Upper lobe of right lung (tissue), 1 donor: Measurements from ENCODE around the gene MRPL28. TPM values are rescaled to one million over a fixed set of nuclear protein-coding genes. Genes with fewer than 3 reads are reported as not detected.
A peak's percentile ranks its signal among the peaks of the same experiment; 100 is the strongest.
"Not testable (repeated sequence)": the region's sequence is repeated elsewhere in the genome, so short reads cannot be mapped to it uniquely, and the experiment has no call there.

Experiments used
- ATAC-seq: fragments of 200-7000 bp; cut with Tn5 transposase; one replicate; pipeline ENCODE4 v1.9.1; 2020; ENCODE audit warnings: mild to moderate bottlenecking, moderate library complexity
- DNase-seq: peaks from one replicate; pipeline ENCODE4 v3.0.0-alpha.2; 2020
- H3K27ac ChIP-seq: fragments of 200-600 bp; one replicate; pipeline ENCODE4 v1.8.0; 2022
- H3K27me3 ChIP-seq: fragments of 200-600 bp; one replicate; pipeline ENCODE4 v1.8.0; 2022; ENCODE audit warnings: mild to moderate bottlenecking
- H3K36me3 ChIP-seq: fragments of 200-600 bp; one replicate; pipeline ENCODE4 v1.8.0; 2022
- H3K4me1 ChIP-seq: fragments of 200-600 bp; one replicate; pipeline ENCODE4 v1.8.0; 2022
- H3K4me3 ChIP-seq: fragments of 200-600 bp; one replicate; pipeline ENCODE4 v1.8.0; 2022; ENCODE audit warnings: mild to moderate bottlenecking
- H3K9me3 ChIP-seq: fragments of 200-600 bp; one replicate; pipeline ENCODE4 v1.8.0; 2022
- intact Hi-C: fragments of 100-400 bp; cut with DNase I; formaldehyde crosslinking; loops from one replicate; pipeline ENCODE4 v1.11.0; 2022
- total RNA-seq: library from RNA; stranded (reverse); fragmentation: NEBNext Ultra II Directional; extraction: Animal tissue kit (Norgen Biotek cat#: 25700); gene quantifications from one replicate; pipeline ENCODE4 v1.2.1, GENCODE V29; 2021
- TF ChIP-seq, protein P1 (sequence below): fragments of 200-600 bp; IDR thresholded peaks from one replicate; pipeline ENCODE4 v1.8.0; 2022; ENCODE audit warnings: antibody characterized with exemption
- donor health status: DM: no; HTN: yes; CAD: no; lungs with severe emphysema.

MRPL28 gene
- total RNA-seq, 1 donor from 2014 or later = 39.0 TPM

DNA sequence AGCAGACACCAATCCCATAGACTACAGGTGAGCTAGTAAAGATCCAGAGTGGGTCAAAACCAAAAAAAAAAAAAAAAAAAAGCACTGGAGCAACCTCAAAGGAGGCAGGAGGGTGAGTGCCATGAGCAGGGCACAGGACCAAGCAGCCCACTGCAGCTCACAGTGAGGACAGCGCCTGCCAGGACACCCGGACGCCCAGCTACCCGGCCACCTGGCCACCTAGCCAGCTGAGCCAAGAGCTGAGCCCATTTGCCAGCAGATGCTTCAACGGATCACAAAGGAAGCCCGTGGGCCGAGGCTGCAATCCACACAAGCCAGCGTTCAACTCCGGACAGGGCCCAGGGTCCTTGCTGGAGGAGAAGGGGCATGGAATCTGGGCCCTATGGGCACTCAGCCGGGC, 32.9 kb downstream of the MRPL28 start:
- Histone ChIP-seq H3K4me3 (no peak overlapping the region), H3K9me3 (no peaks in the 10 kb centered on the region), H3K27me3 (no peaks in the 10 kb centered on the region), H3K4me1 (peaks cover 9% of the 10 kb centered on the region), H3K36me3 (no peaks in the 10 kb centered on the region), H3K27ac (no peak overlapping the region)
- DNase-seq (no peak), ATAC-seq (no peak)
- intact Hi-C loops = no loop called here
- TF ChIP-seq, protein P1, sequence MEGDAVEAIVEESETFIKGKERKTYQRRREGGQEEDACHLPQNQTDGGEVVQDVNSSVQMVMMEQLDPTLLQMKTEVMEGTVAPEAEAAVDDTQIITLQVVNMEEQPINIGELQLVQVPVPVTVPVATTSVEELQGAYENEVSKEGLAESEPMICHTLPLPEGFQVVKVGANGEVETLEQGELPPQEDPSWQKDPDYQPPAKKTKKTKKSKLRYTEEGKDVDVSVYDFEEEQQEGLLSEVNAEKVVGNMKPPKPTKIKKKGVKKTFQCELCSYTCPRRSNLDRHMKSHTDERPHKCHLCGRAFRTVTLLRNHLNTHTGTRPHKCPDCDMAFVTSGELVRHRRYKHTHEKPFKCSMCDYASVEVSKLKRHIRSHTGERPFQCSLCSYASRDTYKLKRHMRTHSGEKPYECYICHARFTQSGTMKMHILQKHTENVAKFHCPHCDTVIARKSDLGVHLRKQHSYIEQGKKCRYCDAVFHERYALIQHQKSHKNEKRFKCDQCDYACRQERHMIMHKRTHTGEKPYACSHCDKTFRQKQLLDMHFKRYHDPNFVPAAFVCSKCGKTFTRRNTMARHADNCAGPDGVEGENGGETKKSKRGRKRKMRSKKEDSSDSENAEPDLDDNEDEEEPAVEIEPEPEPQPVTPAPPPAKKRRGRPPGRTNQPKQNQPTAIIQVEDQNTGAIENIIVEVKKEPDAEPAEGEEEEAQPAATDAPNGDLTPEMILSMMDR = no peak

DNA sequence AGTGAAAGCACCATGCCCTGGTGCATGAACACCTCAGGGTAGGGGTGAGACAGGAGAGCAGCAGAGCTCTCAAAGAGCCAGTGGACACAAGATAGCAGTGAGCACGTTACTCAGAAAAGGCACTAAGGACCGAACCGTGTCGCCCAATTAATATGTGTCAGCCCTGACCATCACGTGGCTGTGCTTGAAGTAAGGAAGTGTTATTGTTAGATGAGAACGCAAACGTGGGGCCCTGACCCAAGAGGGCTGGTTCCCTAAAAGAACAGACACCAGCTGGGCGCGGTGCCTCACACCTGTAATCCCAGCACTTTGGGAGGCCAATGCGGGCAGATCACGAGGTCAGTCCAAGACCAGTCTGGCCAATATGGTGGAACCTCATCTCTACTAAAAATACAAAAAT, 34.1 kb downstream of the MRPL28 start:
- intact Hi-C loops = no loop called here
- ATAC-seq = peak; percentile 52
- TF ChIP-seq, protein P1 = no peak
- no peak for DNase-seq
- H3K27ac ChIP-seq = no peak overlapping the region
- no peaks in the 10 kb centered on the region for H3K36me3 ChIP-seq
- H3K4me3 ChIP-seq = no peak overlapping the region
- H3K4me1 ChIP-seq = peaks cover 9% of the 10 kb centered on the region
- H3K9me3 ChIP-seq = no peaks in the 10 kb centered on the region
- H3K27me3 ChIP-seq = no peaks in the 10 kb centered on the region

- intact Hi-C loops, H3K27ac ChIP-seq, H3K4me3 ChIP-seq, H3K36me3 ChIP-seq, H3K27me3 ChIP-seq, ATAC-seq, H3K9me3 ChIP-seq, DNase-seq: not testable (repeated sequence)
- peaks cover 12% of the 10 kb centered on the region for H3K4me1 ChIP-seq
Measured at GRCh38 chr16:334861-335632, 35.3 kb downstream of the MRPL28 start.

- H3K36me3 ChIP-seq, H3K27me3 ChIP-seq, H3K27ac ChIP-seq, H3K4me1 ChIP-seq, DNase-seq, ATAC-seq, H3K9me3 ChIP-seq, H3K4me3 ChIP-seq, intact Hi-C loops: not testable (repeated sequence)
Measured at GRCh38 chr16:334164-334832, 36.0 kb downstream of the MRPL28 start.

DNA sequence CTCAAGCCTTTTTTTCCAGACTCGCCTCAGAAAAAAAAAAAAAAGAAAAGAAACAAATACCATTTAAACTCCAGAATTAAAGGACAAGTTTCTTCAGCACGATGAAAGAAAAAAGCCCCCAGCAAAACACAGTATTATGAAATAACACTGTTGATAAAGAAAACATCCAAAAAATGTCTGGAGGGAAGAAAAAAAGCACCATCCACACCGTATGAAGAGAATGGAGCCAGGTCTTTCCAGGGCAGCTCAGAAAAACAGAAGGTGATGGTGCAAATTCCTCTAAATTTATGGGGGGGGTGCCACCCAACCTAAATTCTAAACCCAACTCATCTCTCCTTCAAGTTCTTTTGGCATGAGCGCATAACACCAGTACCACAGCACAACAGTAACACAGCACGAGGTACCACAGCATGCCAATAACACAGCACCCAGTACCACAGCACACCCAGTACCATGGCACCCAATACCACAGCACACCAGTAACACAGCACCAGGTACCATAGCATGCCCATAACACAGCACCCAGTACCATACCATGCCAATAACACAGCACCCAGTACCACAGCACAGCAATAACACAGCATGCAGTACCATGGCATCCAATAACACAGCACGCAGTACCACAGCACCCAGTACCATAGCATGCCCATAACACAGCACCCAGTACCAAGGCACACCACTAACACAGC, 36.8 kb downstream of the MRPL28 start:
- DNase-seq = no peak
- Histone ChIP-seq H3K27me3 (no peaks in the 10 kb centered on the region), H3K4me3 (no peak overlapping the region), H3K36me3 (no peaks in the 10 kb centered on the region), H3K9me3 (no peaks in the 10 kb centered on the region), H3K4me1 (peaks cover 7% of the 10 kb centered on the region), H3K27ac (no peak overlapping the region)
- no peak for ATAC-seq
- intact Hi-C loops = no loop called here
- TF ChIP-seq, protein P1 = no peak

DNA sequence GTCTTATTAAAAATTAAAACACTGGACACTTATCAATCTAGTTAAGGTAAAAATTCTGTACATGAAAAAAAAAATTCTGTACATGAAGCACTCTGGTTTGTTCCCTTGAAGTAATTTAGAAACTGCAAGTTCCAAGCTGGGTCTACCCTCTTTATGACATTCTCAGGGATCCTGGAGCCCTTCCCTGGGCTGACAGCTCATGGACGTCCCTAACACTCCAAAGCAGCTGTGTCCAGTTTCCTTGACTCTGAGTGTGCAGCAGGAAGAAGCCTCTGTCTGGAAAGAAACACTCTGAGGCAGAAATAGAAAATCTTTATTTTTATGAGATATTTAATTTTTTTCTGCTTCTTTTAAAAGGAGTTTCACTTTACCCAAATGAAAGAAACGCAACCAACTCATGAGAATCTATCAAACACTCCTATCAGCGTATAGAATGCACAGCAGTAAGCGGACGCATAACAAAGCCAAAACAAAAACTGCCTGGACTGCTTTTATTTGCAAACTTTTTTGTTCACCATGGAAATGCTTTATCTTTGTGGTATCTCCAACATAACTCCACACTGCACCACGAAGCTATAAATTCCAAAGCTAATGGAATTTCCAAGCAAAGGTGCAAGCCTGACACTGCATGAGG, 39.0 kb downstream of the MRPL28 start:
- Histone ChIP-seq H3K4me1 (peaks cover 30% of the 10 kb centered on the region), H3K27ac (peak overlapping the region; percentile 47)
- H3K36me3 ChIP-seq, DNase-seq, intact Hi-C loops, H3K4me3 ChIP-seq, H3K27me3 ChIP-seq, ATAC-seq, H3K9me3 ChIP-seq: not testable (repeated sequence)
